Liver (tissue), 9 donors: ENCODE measurements around the gene GCNT1. TPM values are rescaled to one million over a fixed set of nuclear protein-coding genes. Genes with fewer than 3 reads are reported as not detected.

ENCODE experiments used
- DNase-seq: peaks from one replicate; pipeline ENCODE4 v3.0.0-alpha.2; 2017; ENCODE audit warnings: low spot score
- H3K27ac ChIP-seq, 2 donors: one replicate each; pipeline ENCODE4 v1.7.0; 2013; ENCODE audit warnings: inconsistent platforms in 2 of 2, low read length in 2 of 2, control low read depth in 1 of 2, low read depth in 1 of 2, mild to moderate bottlenecking in 1 of 2
- H3K27me3 ChIP-seq, 4 donors: one replicate each; pipeline versions ENCODE4 v1.6.1 to v1.7.0; 2013; ENCODE audit warnings: low read length in 3 of 4, inconsistent platforms in 1 of 4, mild to moderate bottlenecking in 1 of 4, moderate library complexity in 1 of 4; ENCODE audit not compliant: control insufficient read depth in 4 of 4, insufficient read depth in 4 of 4
- H3K36me3 ChIP-seq, 4 donors: one replicate each; pipeline versions ENCODE4 v1.6.1 to v1.7.0; 2013; ENCODE audit warnings: low read length in 3 of 4, mild to moderate bottlenecking in 3 of 4, low read depth in 1 of 4, moderate library complexity in 1 of 4; ENCODE audit not compliant: control insufficient read depth in 4 of 4, insufficient read depth in 3 of 4
- H3K4me1 ChIP-seq, 4 donors: one replicate each; pipeline versions ENCODE4 v1.6.1 to v1.7.0; 2013; ENCODE audit warnings: low read length in 3 of 4, mild to moderate bottlenecking in 3 of 4, moderate library complexity in 1 of 4; ENCODE audit not compliant: control insufficient read depth in 4 of 4, insufficient read depth in 4 of 4
- H3K4me3 ChIP-seq, 3 donors: one replicate each; pipeline versions ENCODE4 v1.6.1 to v1.7.0; 2013; ENCODE audit warnings: low read length in 3 of 3, control low read depth in 1 of 3, low read depth in 1 of 3, mild to moderate bottlenecking in 1 of 3
- H3K9ac ChIP-seq, 2 donors: one replicate each; pipeline ENCODE4 v1.7.0; 2013; ENCODE audit warnings: low read length in 2 of 2, mild to moderate bottlenecking in 2 of 2, moderate library complexity in 2 of 2, control low read depth in 1 of 2, low read depth in 1 of 2
- H3K9me3 ChIP-seq, 4 donors: one replicate each; pipeline versions ENCODE4 v1.6.1 to v1.7.0; 2013; ENCODE audit warnings: low read length in 3 of 4; ENCODE audit not compliant: control insufficient read depth in 4 of 4
- ATF3 ChIP-seq: IDR thresholded peaks from 2 replicates; pipeline ENCODE4 v1.6.1; 2016; ENCODE audit warnings: antibody characterized with exemption
- CTCF ChIP-seq: fragments of 150-350 bp; IDR thresholded peaks from 2 replicates; pipeline ENCODE4 v1.5.1; 2017; ENCODE audit warnings: improper control_type of control experiment, low read depth, low read length; ENCODE audit not compliant: missing input control
- EGR1 ChIP-seq, 2 donors: IDR thresholded peaks; 2 replicates each; pipeline ENCODE4 v1.6.1; 2016 to 2018; ENCODE audit warnings: antibody characterized with exemption in 2 of 2, low read depth in 2 of 2
- FOXA1 ChIP-seq: IDR thresholded peaks from 2 replicates; pipeline ENCODE4 v1.6.1; 2016; ENCODE audit warnings: antibody characterized with exemption
- FOXA2 ChIP-seq: IDR thresholded peaks from 2 replicates; pipeline ENCODE4 v1.6.1; 2016; ENCODE audit warnings: antibody characterized with exemption
- GABPA ChIP-seq, 2 donors: IDR thresholded peaks in 1 of 2; conservative IDR thresholded peaks in 1 of 2; 2 replicates each; pipeline ENCODE4 v1.6.1; 2016; ENCODE audit warnings: antibody characterized with exemption in 2 of 2, mild to moderate bottlenecking in 1 of 2, moderate library complexity in 1 of 2
- HNF4A ChIP-seq, 2 donors: conservative IDR thresholded peaks; 2 replicates each; pipeline ENCODE4 v1.6.1; 2016; ENCODE audit warnings: antibody characterized with exemption in 2 of 2, mild to moderate bottlenecking in 2 of 2
- HNF4G ChIP-seq: IDR thresholded peaks from 2 replicates; pipeline ENCODE4 v1.6.1; 2016; ENCODE audit warnings: antibody characterized with exemption
- JUND ChIP-seq, 2 donors: IDR thresholded peaks; 2 replicates each; pipeline ENCODE4 v1.6.1; 2016; ENCODE audit warnings: antibody characterized with exemption in 2 of 2
- MAX ChIP-seq: IDR thresholded peaks from 2 replicates; pipeline ENCODE4 v1.6.1; 2016; ENCODE audit warnings: antibody characterized with exemption
- NR2F2 ChIP-seq: IDR thresholded peaks from 2 replicates; pipeline ENCODE4 v1.6.1; 2016; ENCODE audit warnings: antibody characterized with exemption
- RAD21 ChIP-seq, 2 donors: IDR thresholded peaks; 2 replicates each; pipeline ENCODE4 v1.6.1; 2016; ENCODE audit warnings: antibody characterized with exemption in 2 of 2, mild to moderate bottlenecking in 2 of 2
- REST ChIP-seq: IDR thresholded peaks from 2 replicates; pipeline ENCODE4 v1.6.1; 2016; ENCODE audit warnings: antibody characterized with exemption, mild to moderate bottlenecking
- RXRA ChIP-seq, 2 donors: IDR thresholded peaks; 2 replicates each; pipeline ENCODE4 v1.6.1; 2017 to 2018; ENCODE audit warnings: antibody characterized with exemption in 2 of 2, mild to moderate bottlenecking in 1 of 2
- SP1 ChIP-seq: IDR thresholded peaks from 2 replicates; pipeline ENCODE4 v1.6.1; 2018; ENCODE audit warnings: antibody characterized with exemption, mild to moderate bottlenecking
- TAF1 ChIP-seq: conservative IDR thresholded peaks from 2 replicates; pipeline ENCODE4 v1.6.1; 2016; ENCODE audit warnings: antibody characterized with exemption, mild to moderate bottlenecking
- YY1 ChIP-seq: IDR thresholded peaks from 2 replicates; pipeline ENCODE4 v1.6.1; 2016; ENCODE audit warnings: antibody characterized with exemption, mild to moderate bottlenecking
- ZBTB33 ChIP-seq: IDR thresholded peaks from 2 replicates; pipeline ENCODE4 v1.6.1; 2016; ENCODE audit warnings: antibody characterized with exemption
- WGBS: extraction: QIAGEN DNeasy Blood & Tissue Kit; methylation state at CpG from one replicate; pipeline ENCODE4 v1.1.7; 2013; 5-methylcytosine and 5-hydroxymethylcytosine counted together
- polyA plus RNA-seq, 2 donors: library from polyadenylated mRNA; stranded (reverse) in 1 of 2; unstranded in 1 of 2; fragments of 200-250 nt in 1 of 2; fragments of >200 nt in 1 of 2; fragmentation: Nextera tagmentation in 1 of 2; extraction: Ambion mirVana in 1 of 2; gene quantifications; one replicate each; pipeline versions ENCODE4 v1.2.1 to v1.2.3, GENCODE V29; 2013 to 2015
- total RNA-seq, 2 donors: library from RNA; depleted of rRNA; stranded (reverse); fragments of >200 nt; gene quantifications; one replicate each; pipeline ENCODE4 v1.2.3, GENCODE V29; 2014
- donor health status: healthy.
- donor health status: healthy.
- donor health status: healthy.
- donor health status: healthy.
- donor health status: healthy.

The GCNT1 gene
- total and polyA plus RNA-seq, 4 donors = 0.82 to 4.3 (median 2.6) TPM

- H3K27me3 ChIP-seq = no peaks in the 10 kb centered on the region
- H3K9ac ChIP-seq = no peak overlapping the region
- no peak for TF ChIP-seq NR2F2
- no peak for TF ChIP-seq CTCF
- TF ChIP-seq ZBTB33 = no peak
- no peak for TF ChIP-seq FOXA2
- no peaks in the 10 kb centered on the region for H3K36me3 ChIP-seq
- H3K9me3 ChIP-seq = no peaks in the 10 kb centered on the region
- no peak overlapping the region for H3K4me3 ChIP-seq
- H3K4me1 ChIP-seq = peaks cover 4% of the 10 kb centered on the region in 4 donors
- WGBS = 75% methylated on average over 4 of the region's 4 CpGs
- no peak overlapping the region for H3K27ac ChIP-seq
- no peak for DNase-seq
These were observed 4.7 kb upstream of the GCNT1 start for GRCh38 chr9:76454311-76454710.

- Histone ChIP-seq H3K27ac (no peak overlapping the region), H3K36me3 (no peaks in the 10 kb centered on the region), H3K27me3 (no peaks in the 10 kb centered on the region), H3K4me3 (no peak overlapping the region), H3K9ac (no peak overlapping the region), H3K9me3 (no peaks in the 10 kb centered on the region), H3K4me1 (peaks cover 4 to 13% (median 13%) of the 10 kb centered on the region in 4 donors)
- DNase-seq = peak; percentile 62
- WGBS = 66% methylated on average over 4 of the region's 4 CpGs
- TF ChIP-seq SP1 (no peak), FOXA2 (no peak), MAX (no peak), ATF3 (no peak), RXRA (IDR thresholded peaks at IDR 0.05) (no peak), CTCF (no peak), EGR1 (IDR thresholded peaks at IDR 0.05; ENCODE audit: low read depth in 2 of 2) (no peak), RAD21 (IDR thresholded peaks at IDR 0.05) (no peak), FOXA1 (no peak), HNF4A (conservative IDR thresholded peaks at IDR 0.05) (no peak), ZBTB33 (no peak), HNF4G (no peak), GABPA (IDR thresholded peaks at IDR 0.05 in 1 of 2, conservative IDR thresholded peaks at IDR 0.05 in 1 of 2) (no peak), TAF1 (no peak), YY1 (no peak), JUND (IDR thresholded peaks at IDR 0.05) (no peak), REST (no peak)
These were observed 2.6 kb upstream of the GCNT1 start for GRCh38 chr9:76456202-76456926.
